SKM-1 treated with dmso at 0.1 percent for 144 hours (cell line): ENCODE data around the gene ABHD4.
"Not testable (repeated sequence)": the region's sequence is repeated elsewhere in the genome, so short reads cannot be mapped to it uniquely, and the experiment has no call there.

Source experiments
- DNase-seq: peaks from one replicate; lab custom pipeline; 2025; ENCODE audit not compliant: unreplicated experiment; lab: John Stamatoyannopoulos, UW

Gene ABHD4

DNA sequence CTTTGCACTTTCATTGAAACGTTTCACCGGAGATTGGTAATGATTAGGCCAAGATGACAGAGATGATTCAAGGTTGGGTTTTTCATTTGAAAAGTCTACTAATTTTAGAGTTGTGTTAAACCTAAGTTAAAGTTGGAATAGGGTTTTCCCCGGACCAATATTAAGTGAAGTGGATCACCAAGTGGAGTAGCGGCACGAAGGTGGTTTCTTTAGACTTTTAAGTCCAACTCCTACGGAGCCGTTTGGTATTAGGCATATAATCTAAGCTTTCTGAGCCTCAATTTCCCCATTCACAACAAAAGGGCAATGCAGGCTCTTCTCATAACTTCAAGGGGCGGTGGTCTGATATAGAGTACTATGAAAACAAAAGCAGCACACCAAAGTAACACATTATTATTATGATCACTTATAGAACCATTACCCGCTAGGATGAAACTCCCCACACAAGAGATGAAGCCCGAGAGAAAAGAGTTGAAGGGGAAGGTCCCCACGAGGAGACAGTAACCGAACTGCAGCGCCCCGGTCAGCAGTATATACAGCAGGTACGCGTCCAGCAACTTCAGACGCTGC is 9.5 kb upstream of the ABHD4 start:
- DNase-seq, result no peak

DNA sequence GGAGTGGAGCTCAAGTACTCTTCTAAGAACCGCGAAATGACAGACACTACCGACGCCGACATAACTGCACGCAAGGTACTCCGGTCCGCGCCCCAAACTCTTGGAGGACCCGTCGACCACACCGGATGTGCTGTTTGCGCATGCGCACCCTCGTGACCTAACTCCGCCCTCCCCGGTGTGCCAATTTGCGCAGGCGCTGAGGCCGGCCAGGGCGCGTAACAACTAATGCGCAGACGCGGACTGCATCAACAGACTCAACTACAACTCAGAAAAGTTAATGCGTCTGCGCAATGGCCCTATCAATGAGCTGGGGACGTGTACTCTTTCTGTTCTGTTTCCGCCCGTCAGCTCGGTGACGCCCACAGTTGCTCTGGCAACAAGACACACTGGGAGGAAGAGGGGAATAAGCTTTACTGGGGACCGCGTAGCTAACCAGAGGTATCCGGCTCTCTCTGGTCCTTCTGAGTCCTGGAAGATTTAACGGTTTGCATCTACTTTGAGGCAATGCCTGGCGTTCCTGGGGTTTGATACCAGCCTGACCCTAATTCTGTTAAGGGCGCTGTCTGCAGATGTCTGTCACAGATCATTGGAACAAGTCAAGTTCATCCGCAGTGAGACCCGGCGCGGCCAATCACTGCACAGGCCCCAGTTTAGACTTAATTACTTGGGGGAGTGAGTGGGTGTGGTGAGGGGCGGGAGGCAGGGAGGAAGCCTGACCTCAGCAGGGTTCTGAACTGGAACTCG is 8.8 kb upstream of the ABHD4 start, which contains the start of gene DAD1:
Gene DAD1 (minus strand): TSS at position 129 of the 744 bp plus-strand sequence. CDS start 67 bp downstream, at position 62.
- DNase-seq, result peak; percentile 89

DNA sequence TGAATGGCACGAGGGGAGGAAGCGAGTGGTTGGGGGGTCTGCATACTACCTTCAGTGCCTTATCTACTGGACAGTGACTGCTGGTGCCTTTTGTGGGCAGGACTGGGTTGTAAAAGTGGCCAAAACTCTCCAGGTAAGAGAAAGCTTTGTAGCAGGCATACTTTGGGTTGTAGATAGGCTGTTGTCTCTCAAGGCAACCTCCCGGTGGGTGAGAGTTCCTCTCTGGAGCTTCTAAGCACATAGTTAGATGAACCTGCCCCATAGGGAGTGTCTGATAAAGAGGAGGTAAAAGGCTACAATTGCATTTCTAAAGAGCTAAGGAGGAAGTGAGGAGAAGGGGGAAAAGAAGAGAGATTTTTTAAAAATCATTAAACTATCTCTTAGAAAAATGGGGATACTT is 4.9 kb upstream of the ABHD4 start:
- no peak for DNase-seq

DNA sequence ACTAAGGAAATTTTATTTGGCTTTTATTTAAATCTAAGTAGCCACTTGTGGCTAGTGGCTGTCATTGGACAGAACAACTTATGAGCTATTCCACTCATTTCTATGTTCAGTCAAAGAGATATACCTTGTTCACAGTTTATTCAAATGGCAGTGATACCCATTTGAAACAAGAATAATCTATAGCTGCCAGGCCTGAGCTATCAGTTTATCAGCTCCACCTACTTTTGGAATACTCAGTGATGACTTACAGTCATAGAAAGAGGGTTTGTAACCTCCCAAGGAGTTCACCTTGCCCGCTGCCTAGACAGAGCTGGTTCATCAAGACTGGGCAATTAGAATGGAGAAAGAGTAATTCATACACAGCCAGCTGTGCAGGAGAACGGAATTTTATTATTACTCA is 4.5 kb upstream of the ABHD4 start:
- DNase-seq, result no peak

DNA sequence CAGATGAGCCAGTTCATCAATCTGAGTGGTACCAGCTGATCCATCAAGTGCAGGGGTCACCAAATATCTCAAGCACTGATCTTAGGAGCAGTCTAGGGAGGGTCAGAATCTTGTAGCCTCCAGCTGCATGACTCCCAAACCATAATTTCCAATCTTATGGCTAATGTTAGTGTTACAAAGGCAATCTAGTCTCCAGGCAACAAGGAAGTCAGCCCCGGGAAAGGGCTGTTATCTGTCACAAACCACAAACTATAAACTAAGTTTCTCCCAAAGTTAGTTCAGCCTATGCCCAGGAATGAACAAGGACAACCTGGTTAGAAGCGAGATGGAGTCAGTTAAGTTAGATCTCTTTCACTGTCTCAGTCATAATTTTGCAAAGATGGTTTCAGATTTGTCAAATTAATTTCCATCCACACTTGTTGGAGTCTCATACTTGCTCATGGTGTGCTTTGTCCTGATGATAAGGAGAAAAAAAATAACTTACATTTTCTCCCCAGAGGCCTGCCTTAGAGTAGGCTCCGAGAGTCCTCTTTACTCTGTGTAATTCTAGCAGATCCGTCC is 3.9 kb upstream of the ABHD4 start:
- DNase-seq, result no peak

DNA sequence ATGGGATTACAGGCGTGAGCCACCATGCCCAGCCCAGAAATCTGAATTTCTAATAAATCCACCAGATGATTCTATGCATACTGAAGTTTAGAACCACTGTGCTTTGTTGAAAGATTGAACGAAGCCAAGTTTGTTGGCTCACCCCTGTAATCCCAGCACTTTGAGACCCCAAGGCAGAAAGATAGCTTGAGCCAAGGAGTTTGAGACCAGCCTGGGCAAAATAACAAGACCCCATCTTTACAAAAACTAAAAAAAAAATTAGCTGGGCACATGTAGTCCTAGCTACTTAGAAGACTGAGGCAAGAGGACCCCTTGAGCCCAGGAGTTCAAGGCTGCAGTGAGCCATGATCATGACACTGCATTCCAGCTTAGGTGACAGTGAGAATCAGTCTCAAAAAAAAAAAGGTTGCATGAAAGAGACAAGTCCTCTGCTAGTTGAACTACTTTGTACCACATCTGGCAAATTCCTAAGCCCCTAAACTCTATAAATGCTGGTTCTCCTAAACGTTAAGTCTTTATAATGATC is 1.7 kb upstream of the ABHD4 start:
- no peak for DNase-seq

DNA sequence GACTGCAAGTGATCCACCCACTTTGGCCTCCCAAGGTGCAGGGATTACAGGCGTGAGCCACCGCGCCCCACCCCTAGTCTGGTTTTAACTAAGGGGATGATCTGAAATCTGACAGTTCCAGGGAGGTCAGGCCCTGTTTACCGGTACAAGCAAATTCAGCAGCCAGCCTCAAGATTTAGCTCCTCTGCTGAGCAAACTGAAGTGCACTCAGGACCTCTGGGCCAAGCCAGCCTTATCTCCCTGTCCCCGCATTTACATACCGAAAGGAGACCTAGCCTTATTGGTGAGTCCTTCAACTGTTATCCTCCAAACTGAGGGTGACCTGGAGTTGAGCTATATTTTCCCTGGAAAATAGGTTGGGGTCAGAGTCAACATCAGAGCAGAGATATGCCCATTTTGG is 835 bp upstream of the ABHD4 start:
- no peak for DNase-seq

DNA sequence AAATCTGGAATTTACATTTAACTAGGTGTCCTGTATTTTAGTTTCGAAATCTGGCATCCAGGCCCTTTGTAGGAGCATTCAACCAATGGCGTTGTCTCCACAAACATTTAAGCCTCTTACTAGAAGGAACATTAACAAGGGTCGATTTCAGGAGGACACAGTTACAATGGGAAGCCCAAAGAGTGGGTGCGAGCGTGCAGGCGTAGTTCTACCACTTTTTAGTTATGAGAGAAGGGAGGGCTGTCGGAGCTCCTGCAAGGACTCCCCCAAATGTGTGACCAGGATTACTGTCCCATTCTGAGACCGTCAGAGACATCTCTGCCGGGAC is 365 bp upstream of the ABHD4 start:
- DNase-seq, result no peak

DNA sequence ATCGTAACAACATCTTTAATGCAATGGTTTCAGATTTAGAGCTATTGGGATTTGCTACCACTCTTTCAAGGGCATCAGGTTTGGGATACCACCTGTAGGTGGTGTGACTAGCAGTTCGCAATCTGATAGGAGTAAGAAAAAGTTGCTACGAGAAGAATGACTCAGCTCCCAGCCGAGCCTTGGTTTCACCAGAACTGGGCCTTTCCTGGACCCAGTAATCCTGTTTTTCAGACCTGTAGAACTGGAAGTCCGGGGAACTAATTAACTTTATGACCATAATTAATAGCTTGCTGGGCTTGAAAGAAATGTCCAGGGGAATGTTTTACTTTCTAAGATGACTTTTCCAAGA is 770 bp downstream of the ABHD4 start:
- DNase-seq, result no peak

DNA sequence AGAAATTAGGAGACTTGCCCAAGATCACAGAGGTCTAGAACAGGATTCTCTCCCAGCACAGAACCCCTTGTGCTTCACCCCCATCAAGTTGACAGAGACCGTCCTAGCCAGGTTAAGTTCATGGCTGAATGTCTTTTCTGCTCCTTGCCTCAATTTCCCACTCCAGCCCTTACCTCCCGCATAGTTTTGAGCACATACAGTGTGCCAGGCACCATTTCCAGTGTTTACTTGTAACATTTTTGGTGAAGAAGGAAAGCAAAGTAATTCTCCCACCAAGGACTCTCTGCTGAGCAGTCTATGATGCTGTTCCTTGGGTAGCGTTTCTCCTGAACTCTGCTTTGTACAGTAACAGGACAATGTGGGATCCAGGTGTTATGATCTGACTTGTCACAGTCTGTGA is 1.2 kb downstream of the ABHD4 start:
- DNase-seq, result no peak

DNA sequence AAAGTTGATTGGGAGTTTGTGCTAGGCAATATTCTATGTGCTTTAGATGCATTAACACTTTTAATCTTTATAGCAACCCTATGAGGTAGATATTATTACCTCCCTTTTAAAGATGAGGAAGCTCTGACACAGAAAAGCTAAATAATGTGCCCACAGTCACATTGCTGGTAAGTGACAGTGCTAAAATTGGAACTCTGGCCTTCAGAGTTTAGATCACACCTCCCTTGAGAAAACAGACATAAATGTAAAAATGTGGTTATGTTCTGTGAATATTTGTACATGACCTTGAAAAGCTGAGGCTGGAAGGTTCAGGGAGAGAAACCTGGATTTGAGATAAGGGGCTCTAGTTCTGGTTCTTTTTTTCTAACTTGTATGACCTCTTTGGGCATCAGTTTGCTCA is 1.9 kb downstream of the ABHD4 start:
- DNase-seq, result no peak

DNA sequence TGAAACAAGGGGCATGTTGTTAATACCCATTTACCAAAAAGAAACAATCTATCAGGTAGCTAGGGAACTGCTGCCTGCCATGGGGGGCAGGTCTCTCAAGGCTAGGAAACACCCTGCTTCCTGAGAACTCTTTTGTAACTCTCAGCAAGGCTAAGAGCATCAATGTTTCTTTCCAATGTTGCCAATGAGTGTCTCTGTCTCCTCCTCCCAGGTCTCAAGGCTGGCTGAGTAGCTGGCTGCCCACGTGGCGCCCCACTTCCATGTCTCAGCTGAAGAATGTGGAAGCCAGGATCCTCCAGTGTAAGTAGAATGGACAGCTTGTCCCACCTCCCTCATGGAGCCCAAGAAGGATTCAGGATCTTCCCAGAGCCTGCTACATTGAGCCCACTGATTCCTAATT is 3.4 kb downstream of the ABHD4 start:
- no peak for DNase-seq

DNA sequence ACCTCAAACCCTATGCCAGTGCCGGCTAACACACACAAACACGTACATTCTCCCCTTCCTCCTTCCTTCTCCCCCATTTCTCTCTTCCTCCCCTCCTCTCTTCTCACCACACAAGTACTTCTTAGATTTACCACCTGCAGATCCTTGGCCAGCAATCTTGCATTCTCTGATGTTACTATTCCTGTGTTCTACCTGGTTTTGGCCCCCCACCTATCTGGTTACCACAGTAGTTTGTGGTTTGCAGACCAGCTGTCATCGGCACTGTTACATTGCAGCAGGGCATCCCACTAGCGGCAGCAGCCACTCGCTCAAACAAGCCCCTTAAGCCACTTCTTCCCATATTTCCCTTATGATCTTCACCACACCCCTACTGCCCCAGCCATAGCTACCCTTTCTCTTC is 3.9 kb downstream of the ABHD4 start:
- DNase-seq, result no peak

DNA sequence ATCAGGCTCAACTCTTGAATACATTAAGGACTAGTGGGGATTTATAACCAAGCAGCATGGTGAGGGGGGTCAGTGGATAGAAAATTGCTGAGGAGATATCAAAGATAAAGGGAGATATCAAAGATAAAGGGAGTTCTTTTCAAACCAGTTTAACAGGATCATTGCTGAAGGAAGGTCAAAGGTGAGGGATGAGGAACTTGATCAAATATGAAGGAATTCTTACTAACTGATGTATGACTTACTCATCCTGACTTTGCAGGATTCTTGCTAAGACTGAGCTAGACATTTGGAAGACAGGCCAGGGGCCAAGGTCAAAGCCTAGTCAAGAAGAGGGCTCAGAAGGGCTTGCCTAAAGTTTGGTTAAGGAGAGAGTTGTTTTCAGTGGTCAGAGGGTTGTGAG is 4.8 kb downstream of the ABHD4 start:
- no peak for DNase-seq

DNA sequence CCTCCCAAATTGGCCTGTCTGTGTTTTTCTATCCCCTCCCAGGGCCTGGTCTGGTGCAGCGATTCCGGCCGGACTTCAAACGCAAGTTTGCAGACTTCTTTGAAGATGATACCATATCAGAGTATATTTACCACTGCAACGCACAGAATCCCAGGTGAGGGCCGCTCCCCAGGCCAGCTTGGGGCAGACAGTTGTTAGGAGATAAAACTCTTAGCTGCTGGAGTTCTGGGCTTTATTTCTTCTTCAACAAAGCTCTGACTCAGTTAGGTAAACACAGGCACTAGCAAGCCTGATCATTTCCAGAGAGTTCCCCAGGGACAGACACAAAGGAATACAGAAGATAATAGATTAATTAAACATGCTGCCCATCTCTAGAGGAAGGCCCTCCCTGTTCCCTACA is 8.3 kb downstream of the ABHD4 start:
- no peak for DNase-seq

DNA sequence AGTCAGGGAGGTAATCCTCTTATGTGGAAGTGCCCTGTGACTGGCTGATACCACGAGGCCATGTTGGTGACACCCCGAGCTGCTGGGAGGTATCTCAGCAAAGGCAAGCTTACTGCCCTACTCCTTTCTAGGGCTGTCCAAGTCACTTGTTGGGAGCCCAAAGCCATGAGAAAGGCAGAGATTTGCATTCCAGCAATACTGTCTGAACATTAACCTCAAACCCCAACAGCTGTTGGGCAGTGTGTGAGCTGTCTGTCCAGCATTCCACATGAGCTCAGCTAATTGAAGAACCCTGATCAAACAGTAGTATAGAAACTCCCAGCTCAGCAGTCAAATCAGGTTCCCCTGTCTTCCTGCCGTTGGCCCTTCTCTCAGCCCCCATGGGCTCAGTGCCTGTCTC is 9.2 kb downstream of the ABHD4 start:
- DNase-seq, result no peak

DNA sequence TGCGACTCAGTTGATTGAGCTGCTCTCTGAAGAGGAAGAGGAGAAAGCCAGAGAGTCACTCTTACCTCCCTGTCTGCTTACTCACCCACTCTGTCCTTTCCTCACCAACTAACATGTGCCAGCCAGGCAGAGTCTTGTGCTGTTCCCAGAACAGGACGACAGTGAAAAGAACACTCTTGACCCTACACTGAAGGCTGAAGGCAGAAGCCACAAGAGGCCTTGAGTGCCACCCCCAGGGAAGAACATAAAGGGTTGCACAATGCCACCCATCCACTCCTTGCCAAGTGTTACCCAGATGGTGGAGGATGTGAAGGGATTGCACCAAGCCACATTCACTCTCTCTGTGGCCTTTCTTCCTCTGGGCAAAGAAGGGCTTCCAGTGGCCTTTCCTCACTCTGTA is 12.8 kb downstream of the ABHD4 start:
- no peak for DNase-seq

DNA sequence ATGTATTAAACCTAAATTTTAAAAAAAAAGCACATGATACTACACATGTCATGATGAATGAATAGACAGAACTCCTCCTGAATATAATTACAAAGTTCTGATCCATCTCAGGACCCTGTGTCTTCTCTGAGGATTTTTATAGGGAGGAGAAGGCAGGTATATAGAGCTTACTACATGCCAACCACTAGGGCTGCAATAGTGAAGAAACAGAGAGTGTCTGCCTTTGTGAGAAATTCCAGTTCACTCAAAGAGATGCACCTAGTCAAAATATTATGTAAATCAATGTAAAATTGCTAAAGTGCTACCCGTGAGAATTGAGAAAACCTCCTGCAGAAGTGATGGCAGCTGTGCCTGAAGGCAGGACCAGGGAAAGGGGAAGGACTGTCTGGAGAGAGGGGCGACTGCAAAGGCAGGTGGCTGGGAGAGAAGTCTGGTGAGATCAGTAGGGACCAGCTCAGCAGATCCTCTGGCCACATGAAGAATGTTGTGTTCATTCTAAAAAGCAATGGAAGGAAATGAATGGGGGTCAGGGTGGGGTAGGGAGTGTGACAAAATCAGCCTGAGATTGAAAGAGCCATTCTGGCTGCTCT is 15.1 kb downstream of the ABHD4 start:
- no peak for DNase-seq

DNA sequence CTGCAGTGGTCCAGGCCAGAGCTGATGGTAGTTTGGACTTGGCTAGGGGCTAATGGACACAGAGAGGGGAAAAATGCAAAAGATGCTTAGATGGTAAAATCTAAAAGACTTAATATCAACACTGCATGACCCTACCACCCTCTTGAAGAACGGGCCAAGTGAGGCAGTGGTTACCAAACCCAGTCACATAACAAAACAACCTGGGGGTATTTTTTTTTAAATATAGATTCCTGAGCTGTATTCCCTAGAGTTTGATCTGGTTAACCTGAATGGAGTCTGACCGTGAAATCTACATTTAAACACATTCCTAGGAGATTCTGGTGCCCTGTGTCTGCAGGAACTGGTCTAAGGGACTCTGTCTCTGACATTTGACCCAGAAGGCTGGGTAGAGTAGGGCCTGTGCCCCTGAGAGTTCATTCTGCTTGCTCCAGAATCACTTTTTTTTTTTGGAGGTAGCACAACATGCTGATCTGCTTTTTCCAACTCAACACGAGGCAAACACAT is 15.7 kb downstream of the ABHD4 start:
- DNase-seq, result no peak

DNA sequence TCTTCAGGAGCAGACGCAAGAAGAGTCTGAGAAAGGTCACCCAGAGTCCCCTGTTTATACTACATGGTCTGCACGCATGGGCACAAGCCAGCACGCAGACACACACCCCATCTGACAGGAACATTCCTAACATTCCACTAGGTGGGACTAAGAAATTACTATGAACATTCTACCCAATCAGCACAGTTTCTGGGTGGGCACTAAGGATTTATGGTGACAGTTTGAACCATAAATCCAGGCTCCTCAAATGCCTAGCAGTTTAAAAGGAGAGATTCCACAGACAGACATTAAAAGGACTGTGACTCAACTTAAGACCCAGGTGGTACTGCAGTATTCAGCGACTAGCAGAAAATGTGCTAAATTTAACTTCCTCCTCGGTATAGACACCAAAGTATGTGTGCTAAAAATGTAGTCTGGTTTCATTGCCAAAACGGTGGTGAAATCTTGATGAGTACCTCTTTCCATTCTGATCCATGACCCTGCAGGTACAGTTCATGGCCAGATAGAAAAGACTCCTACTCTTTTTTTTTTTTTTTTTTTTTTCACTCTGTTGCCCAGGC is 16.2 kb downstream of the ABHD4 start:
- DNase-seq, result no peak

DNA sequence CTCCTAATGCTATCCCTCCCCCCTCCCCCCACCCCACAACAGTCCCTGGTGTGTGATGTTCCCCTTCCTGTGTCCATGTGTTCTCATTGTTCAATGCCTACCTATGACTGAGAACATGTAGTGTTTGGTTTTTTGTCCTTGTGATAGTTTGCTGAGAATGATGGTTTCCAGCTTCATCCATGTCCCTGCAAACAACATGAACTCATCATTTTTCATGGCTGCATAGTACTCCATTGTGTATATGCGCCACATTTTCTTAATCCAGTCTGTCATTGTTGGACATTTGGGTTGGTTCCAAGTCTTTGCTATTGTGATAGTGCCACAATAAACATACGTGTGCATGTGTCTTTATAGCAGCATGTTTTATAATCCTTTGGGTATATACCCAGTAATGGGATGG is 17.7 kb downstream of the ABHD4 start:
- not testable (repeated sequence) for DNase-seq

DNA sequence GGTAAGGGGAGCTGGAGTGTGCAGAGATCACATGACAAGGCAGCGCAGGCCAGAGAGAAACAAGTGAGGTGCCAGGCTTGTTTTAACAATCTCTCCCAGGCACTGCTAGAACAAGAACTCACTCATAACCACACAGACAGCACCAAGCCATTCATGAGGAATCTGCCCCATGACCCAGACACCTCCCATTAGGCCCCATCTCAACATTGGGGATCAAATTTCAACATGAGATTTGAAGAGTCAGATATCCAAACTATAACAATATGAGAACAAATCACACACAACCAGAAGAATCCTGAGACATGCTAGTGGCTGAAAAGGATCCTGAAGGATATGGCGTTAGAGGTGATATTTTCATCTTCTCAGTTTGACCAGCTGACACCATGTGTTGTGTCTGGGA is 24.2 kb downstream of the ABHD4 start:
- no peak for DNase-seq
